M059J (cell line): Measurements from ENCODE around the gene GPC2. TPM values are rescaled to one million over a fixed set of nuclear protein-coding genes. Genes with fewer than 3 reads are reported as not detected.
A peak's percentile ranks its signal among the peaks of the same experiment; 100 is the strongest.
"Not testable (repeated sequence)": the region's sequence is repeated elsewhere in the genome, so short reads cannot be mapped to it uniquely, and the experiment has no call there.

ENCODE experiments used
- DNase-seq: peaks from one replicate; pipeline ENCODE4 v3.0.0-alpha.2; 2012; ENCODE audit warnings: low read depth
- total RNA-seq: library from RNA; depleted of rRNA; stranded (reverse); fragments of >200 nt; shearing (Covaris generic); gene quantifications from 2 replicates; pipeline ENCODE4 v1.2.3, GENCODE V29; 2014

GPC2 gene
- total RNA-seq, 1 experiment from 2014 or later: 4.2 TPM

DNA sequence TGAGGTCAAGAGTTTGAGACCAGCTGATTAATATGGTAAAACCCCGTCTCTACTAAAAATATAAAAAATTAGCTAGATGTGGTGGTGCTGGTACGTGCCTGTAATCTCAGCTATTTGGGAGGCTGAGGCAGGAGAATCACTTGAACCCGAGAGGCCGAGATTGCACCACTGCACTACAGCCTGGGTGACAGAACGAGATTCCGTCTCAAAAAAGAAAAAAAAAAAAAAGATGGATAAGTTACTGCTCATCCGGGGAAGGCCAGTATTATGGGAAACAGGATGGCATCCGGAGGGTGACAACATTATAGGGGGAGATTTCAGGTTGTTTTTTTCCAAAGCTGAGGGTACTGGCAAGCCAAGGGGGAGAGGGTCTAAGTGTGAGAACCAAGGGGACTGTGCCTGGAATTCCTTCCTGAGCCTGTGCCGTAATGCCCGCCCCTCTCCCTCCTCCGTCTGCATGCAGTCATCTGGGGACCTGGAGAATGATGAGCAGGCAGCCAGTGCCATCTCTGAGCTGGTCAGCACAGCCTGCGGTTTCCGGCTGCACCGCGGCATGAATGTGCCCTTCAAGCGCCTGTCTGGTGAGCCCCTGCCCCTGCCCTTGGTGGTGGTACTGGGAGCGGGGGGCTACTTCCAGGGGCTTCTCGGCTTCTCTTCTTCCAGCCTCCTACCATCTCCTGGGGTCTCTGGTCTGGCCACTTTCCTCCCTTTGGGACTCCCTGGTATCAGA lies 24.1 kb downstream of the GPC2 start:
- no peak for DNase-seq

DNA sequence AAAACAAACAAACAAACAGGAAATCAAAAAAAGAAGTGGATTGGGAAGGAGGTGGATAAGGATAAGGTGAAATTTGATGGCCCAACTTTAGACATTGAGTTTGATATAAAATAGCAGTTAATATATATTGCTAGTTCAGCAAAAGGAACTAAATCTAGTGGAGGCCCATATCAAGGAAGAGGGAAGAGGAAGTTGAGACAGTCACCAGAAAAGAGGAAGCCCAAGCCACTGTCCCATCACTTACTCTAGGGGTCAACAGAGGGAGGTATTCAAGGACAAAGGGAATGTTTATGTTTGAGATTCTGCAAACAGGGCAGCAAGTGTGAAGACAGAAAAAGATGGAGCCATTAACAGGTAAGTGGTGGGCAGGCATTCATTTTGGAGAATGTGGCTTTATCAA lies 24.8 kb downstream of the GPC2 start:
- no peak for DNase-seq

DNA sequence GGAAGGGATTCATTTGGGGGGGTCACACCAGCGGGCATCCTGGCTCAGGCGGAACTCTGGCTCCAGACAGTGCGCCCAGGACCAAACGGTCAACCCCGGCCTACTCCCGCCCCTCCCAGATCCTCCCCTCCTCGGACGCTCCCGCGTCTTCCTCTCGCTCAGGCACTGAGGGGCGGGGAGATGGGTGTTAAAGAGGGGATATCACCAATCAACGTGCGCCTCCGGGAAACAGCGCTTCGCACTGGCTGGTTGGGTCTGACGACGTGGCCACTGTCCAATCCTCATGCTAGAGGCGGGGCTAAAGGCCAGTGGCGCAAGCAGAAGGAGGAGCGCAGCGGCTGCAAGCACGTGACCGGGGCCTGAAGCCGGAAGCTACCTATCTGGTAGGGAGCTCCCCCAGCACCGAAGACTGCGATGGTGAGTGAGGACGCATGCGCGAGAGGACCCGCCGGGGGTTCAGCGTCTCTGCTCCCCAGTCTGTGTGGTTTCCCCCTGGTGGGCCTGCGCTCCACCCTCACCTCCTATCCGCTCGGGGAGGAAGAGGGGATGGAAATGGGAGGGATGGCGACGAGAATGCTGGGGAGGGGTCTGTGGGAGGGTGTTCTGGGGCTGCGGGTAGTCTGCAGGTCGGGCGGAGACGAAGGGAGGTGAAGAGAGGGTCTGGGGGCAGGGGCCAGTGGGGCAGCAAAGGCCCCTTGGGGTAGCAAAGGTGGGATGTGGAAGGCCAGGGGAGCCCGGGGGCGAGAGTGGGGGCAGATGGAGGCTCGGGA lies 28.4 kb downstream of the GPC2 start, which contains the start of gene LAMTOR4:
Gene LAMTOR4, plus strand, starts transcription at position 360 of the 770 bp plus-strand sequence. Its CDS starts 55 bp downstream, at position 415.
- DNase-seq: peak; percentile 99

DNA sequence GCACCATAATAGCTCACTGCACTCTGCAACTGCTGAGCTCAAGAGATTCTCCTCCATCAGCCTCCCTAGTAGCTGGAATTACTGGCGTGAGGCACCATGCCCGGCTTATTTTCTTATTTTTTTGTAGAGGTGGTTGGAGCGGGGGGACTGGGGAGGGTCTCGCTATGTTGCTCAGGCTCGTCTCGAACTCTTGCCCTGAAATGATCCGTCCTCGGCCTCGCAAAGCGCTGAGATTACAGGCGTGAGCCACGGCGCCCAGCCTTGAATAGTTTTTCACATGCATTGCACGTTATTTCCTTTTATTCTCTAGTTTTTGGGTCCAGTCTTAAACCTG lies 29.0 kb downstream of the GPC2 start:
- no peak for DNase-seq

DNA sequence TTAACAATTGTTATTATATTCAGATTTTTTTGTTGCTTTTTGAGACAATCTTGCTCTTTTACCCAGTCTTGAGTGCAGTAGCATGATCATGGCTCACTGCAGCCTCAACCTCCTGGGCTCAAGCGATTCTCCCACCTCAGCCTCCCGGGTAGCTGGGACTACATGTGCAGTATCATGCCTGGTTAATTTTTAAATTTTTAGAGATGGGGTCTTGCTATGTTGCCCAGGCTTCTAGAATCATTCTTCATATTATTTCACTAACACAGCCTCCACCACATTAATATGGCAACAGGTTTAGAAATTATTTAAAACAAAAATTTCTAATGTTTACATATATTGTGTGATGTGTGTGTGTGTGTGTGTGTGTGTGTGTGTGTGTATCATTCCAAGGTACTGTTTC lies 29.9 kb downstream of the GPC2 start:
- no peak for DNase-seq

DNA sequence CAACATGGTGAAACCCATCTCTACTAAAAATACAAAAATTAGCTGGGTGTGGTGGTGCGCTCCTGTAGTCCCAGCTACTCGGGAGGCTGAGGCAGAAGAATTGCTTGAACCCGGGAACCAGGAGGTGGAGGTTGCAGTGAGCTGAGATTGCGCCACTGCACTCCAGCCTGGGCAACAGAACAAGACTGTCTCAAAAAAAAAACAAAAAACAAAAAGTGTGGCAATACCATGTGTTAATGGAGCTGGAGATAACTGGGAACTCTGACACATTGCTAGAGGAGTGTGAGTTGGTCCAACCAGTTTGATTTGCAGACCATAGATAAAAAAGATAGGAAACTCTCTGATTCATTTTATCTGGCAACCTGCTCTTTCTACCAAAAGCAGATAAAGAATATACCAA lies 30.8 kb downstream of the GPC2 start:
- DNase-seq: not testable (repeated sequence)

DNA sequence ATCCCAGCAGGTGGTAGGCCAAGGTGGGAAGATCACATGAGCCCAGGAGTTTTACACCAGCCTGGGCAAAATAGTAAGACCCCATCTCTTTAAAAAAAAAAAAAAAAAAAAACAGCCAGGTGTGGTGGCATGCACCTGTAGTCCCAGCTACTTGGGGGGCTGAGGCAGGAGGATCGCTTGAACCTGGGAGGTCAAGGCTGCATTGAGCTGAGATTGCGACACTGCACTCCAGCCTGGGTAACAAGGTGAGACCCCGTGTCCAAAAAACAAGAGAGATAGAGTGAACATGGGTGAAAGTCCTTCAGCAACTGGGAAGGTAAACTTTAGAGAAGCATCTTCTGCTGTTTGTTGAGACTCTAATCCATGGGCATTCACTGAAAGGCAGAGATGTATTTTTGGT lies 34.7 kb downstream of the GPC2 start:
- no peak for DNase-seq

DNA sequence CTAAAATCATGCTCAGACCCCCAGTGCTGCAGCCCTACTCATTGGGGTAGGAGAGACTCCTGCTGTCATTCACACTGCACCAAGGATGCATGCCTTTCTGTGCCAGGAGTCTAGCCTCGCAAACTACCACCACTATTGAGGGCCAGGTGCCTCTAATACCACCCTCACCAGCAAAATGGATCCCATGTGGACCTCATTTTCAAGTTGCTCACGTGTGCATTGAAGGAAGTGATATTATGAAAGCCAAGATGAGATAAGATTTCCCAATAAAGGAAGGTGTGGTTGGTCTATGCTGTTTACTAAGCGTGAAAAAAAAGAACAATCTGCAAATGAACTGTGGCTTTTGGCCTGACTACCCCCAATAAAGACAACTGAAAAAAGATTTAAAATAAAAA lies 35.6 kb downstream of the GPC2 start:
- no peak for DNase-seq

DNA sequence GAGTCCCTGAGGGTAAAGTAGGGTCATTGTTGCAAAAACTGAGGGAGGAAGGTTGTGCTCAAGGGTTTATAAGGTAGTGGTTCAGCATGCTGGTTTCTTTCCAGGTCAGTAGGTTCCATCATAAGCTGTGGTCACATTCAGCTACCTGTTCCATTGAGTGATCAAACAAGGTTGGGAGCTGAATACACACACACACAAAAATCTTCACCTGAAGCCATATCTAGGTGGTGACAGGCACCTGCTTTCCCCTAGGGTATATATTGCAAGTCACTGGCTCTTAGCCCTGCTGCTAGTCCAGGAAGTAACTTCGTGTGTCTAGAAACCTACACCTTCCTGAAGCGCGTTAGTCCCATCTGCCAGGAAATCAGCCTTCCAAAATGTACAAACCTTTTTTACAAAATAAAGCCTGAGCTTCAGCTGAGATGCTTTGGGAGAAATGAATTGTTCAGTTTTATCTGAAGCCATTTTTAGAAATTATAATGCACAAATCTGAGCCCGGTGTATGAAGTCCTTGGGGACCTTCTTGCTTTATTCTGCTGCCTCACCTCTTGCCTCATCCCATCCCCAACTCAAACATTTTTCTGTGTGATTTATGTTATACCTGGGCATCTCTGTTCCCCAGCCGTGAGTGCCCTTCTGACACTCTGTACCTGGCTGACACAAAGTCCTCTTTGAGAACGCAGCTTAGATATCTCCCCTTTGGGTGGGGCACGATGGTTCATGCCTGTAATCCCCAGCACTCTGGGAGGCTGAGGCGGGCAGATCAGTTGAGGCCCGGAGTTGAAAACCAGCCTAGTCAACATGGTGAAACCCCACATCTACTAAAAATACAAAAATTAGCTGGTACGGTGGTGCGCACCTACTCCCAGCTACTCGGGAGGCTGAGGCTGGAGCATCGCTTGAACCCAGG lies 39.1 kb downstream of the GPC2 start:
- DNase-seq: no peak

DNA sequence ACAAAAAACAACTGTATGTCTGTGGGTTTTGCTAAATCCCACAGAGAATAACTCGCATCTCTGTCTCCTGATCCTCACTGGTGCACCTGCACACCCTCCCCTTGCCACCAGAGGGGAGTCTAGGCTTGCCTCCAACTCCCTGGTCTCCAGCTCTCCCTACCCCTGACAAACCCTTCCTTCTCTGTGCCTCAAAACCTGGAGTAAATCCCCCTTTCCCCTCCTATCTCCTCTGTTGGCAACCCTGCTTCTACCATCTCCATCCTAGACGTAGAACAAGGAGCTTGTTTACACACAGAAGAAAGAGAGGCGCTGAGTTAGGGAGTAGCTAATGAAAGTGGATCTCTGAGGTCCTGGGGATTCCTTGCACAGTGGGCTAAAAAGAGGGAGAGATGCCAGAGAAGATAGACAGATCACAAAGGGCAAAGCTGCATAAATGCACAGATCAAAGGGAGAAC lies 44.5 kb downstream of the GPC2 start:
- DNase-seq: peak; percentile 70

DNA sequence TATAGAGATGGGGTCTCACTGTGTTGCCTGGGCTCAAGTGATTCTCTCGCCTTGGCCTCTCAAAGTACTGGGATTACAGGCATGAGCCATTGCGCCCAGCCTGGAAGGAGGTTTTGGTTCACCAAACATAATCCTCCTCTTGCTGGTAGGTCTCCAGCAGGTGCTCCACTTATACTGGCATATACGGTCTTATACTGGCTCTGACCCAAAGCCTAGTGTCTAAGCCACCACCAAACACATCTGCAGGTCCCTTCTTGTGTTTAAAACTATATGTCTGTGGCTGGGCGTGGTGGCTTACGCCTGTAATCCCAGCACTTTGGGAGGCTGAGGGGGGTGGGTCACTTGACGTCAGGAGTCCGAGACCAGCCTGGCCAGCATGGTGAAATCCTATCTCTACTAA lies 45.1 kb downstream of the GPC2 start:
- no peak for DNase-seq

DNA sequence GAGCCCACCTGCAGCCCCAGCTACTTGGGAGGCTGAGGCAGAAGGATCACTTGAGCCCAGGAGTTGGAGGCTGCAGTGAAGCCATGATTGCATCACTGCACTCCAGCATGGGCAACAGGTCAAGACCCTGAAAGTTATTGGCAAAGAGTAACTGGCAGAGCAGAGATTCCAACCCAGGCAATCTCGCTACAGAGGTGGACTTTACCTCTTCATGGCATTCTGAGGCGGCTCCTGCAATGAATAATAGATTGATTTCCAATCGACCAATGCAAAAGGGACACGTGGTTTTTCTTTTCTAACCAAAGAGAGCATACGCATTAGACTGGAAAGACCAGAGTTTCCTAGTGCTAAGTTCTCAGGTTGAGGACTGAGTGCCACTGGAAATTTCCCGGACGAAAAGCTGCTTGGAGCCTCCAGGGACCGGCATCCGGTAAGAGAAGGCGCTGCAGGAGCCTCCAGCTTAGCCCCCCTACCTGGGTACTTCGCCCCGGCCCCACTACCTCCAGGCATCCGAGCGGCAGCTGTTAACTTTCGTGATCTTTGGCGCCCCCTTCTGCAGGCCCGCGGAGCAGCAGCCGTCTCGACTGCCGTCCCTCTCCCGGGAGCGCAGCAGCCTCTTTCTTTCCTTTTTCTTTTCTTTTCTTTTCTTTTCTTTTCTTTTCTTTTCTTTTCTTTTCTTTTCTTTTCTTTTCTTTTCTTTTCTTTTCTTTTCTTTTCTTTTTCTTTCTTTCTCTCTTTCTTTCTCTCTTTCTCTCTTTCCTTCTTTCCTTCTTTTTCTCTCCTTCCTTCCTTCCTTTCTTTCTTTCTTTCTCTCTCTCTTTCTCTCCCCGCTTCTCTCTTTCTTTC lies 46.4 kb downstream of the GPC2 start:
- DNase-seq: peak; percentile 58

DNA sequence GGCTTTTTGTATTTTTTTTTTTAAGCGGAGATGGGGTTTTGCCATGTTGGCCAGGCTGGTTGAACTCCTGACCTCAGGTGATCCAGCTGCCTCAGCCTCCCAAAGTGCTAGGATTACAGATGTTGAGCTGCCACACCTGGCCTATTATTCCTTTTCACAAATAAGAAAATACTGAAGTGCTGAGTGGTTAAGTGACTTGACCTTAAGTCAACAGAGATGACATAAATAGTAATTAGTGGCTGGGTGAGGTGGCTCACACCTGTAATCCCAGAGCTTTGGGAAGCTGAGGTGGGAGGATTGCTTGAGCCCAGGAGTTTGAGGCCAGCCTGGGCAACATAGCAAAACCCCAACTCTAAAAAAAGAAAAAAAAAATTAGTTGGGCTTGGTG lies 47.0 kb downstream of the GPC2 start:
- DNase-seq: not testable (repeated sequence)

DNA sequence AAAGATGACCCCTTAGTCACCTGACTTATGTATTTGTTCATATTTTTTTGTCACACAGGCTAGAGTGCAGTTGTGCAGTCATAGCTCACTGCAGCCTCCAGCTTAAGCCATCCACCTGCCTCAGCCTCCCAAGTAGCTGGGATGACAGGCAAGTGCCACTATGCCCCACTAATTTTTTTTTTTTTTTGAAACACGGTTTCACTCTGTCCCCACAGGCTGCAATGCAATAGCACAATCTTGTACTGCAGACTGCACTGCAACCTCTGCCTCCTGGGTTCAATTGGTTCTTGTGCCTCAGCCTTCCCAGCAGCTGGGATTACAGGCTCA lies 48.6 kb downstream of the GPC2 start:
- no peak for DNase-seq

DNA sequence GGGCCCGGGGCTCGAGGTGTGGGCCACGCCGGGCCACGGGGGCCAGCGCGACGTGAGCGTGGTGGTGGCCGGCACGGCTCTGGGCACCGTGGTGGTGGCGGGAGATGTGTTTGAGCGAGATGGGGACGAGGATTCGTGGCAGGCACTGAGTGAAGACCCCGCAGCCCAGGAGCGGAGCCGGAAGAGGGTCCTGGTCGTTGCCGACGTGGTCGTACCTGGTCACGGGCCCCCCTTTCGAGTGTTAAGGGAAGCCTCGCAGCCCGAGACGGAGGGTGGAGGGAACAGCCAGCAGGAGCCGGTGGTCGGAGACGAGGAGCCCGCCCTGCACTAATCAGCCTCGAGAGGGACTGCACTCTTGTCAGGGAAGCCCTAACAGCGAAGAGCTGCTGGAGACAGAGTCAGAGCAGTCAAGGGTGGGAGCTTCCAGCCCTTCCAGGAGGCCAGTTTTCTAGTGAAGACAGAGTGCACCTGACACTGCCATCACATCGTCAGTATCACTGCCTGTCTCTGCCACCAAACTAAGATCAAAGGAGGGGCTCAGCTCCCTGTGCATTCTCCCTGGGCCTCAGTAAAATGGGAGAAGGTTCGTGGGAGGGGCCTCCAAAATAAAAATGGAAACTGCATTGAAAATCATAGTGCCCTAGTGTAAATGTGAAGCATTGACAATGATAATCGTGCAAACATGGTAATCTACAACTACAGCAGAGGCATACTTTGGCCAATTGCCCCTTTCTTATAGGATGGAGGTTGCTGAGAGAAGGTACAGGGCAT lies 49.1 kb downstream of the GPC2 start:
- DNase-seq: no peak

DNA sequence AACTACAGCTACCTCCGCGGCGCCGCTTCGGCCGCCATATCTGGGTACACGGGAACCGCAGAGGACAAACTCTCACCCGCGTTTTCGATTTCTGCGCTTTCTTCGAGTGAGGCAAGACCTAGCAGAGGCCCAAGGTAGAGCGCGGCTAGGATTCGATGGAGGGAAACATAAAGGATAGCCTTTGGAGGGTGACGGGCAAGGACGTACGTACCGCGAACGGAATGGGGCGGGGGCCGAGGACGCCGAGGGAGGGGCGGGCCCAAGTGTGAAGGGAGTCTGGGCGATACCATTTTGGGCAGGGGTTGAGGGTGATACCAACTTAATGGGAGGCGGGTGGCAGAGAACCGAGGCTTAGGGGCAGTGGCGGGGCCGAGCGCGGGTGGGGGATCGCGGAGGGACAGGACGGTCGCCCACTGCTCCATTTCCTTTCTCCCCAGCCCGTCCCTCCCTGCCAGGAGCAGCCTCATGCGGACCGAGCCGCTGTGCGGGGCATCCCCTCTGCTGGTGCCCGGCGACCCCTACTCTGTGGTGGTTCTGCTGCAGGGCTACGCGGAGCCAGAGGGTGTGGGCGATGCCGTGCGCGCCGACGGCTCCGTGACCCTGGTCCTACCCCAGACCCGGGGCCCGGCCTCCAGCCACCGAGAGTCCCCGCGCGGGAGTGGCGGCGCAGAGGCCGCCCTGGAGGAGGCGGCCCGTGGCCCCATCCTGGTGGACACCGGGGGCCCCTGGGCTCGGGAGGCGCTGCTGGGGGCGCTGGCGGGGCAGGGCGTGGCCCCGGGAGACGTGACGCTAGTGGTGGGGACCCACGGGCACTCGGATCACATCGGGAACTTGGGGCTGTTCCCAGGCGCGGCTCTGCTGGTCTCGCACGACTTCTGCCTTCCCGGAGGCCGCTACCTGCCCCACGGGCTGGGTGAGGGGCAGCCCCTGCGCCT lies 50.0 kb downstream of the GPC2 start, which contains the start of gene MBLAC1:
Gene MBLAC1, plus strand, starts transcription at position 37 of the 935 bp plus-strand sequence. Its CDS starts 429 bp downstream, at position 466.
- peak; percentile 87 for DNase-seq

DNA sequence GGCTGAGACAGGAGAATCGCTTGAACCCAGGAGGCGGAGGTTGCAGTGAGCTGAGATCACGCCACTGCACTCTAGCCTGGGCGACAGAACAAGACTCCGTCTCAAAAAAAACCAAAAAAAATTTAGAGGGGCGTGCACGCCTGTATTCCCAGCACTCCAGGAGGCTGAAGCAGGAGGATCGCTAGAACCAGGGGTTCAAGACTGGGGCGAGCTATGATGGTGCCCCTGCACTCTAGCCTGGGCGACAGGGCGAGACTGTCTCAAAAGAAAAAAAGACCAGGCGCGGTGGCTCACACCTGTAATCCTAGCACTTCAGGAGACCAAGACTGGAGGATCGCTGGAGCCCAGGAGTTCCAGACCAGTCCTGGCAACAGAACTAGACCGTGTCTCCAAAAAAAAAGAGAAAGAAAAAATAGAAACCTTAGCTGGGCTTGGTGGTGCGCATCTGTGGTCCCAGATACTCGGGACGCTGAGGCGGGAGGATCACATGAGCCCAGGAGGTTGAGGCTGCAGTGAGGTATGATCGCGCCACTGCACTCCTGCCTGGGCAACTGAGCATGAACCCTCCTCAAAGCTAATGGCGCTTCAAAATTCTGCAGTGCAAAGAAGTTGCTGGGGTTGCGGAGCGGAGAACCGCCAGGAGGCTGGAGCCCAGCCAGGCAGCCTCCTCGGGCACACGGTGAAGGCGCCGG lies 50.8 kb downstream of the GPC2 start:
- DNase-seq: no peak

DNA sequence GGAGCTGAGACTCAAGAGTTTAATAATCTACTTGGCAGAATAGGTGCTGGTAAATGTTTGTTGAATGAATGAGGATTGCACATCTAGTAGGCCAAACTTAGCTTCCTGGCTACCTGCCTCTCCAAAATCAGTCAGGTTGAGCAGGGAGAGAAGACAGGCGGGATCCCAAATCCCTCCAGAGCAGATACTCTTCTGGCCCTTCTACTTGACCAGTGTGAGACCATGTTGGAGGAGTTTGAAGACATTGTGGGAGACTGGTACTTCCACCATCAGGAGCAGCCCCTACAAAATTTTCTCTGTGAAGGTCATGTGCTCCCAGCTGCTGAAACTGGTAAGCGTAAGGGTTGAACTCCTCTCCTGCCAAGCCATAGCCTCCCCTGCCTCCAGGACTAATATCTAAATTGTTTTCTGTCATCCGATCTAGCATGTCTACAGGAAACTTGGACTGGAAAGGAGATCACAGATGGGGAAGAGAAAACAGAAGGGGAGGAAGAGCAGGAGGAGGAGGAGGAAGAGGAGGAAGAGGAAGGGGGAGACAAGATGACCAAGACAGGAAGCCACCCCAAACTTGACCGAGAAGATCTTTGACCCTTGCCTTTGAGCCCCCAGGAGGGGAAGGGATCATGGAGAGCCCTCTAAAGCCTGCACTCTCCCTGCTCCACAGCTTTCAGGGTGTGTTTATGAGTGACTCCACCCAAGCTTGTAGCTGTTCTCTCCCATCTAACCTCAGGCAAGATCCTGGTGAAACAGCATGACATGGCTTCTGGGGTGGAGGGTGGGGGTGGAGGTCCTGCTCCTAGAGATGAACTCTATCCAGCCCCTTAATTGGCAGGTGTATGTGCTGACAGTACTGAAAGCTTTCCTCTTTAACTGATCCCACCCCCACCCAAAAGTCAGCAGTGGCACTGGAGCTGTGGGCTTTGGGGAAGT lies 52.6 kb downstream of the GPC2 start:
- no peak for DNase-seq
